CD1c-positive myeloid dendritic cell (primary cell): Measurements from ENCODE around the gene EGF.

Experiments
- DNase-seq: peaks from one replicate; pipeline ENCODE4 v3.0.0-alpha.2; 2016; ENCODE audit errors: extremely low spot score

EGF gene

GRCh38 chr4:109996526-109996925 lies 83.8 kb downstream of the EGF start:
- peak; percentile 73 for DNase-seq

DNA sequence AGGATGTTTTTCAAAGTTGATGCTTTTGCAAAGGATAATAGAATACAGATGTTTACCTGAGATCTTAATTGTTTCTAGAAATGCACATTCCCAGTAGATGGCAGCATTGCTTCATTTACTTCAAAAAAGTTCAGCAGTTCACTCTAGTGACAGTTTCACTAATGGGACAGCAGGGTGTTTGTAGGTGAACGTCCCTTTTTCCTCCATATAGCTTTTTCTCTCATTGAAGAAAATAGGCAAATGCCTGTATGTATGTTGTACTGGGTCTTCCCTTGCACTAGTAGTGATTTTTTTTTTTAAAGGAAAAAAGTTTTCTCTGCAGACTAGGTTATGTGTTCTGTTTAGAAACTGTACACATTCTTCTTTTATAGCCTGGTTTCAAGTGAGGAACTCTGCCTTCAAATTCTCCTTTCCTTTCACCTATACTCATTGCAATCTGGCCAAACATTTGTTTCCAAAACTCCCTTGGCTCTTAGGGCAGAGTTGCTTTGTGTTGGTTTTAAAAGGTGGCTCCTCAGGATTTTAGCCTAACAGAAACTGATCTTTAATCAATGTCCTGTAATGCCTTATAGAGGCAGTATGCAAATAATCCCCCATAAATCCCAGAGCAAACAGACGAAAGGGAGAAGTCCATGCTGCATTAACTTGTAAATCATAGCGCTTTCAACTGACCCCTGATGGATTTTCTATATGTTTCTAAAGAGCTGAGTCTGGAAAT lies 86.3 kb downstream of the EGF start:
- DNase-seq = peak; percentile 83

DNA sequence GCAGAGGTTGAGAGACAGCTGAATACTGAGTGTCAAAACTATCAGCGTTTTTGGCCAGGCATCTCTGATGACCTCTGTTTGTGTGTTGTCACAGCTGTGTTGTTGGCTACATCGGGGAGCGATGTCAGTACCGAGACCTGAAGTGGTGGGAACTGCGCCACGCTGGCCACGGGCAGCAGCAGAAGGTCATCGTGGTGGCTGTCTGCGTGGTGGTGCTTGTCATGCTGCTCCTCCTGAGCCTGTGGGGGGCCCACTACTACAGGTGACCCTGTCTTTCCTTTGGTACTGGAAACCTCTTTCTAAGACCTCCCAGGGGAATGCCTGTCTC lies 86.9 kb downstream of the EGF start:
- no peak for DNase-seq

DNA sequence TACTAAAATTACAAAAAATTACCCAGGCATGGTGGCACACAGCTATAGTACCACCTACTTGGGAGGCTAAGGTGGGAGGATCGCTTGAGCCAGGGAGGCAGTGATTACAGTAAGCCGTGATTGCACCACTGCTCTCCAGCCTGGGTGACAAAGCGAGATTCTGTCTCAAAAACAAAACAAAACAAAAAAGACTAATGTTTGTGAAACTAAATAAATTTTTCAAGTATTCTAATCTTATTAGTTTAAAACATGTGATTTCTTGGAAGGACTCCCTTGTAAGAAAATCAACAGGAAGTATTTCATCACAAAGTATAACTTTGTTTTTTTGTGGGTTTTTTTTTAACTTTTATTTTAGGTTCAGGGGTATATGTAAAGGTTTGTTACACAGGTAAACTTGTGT lies 89.6 kb downstream of the EGF start:
- DNase-seq = no peak

DNA sequence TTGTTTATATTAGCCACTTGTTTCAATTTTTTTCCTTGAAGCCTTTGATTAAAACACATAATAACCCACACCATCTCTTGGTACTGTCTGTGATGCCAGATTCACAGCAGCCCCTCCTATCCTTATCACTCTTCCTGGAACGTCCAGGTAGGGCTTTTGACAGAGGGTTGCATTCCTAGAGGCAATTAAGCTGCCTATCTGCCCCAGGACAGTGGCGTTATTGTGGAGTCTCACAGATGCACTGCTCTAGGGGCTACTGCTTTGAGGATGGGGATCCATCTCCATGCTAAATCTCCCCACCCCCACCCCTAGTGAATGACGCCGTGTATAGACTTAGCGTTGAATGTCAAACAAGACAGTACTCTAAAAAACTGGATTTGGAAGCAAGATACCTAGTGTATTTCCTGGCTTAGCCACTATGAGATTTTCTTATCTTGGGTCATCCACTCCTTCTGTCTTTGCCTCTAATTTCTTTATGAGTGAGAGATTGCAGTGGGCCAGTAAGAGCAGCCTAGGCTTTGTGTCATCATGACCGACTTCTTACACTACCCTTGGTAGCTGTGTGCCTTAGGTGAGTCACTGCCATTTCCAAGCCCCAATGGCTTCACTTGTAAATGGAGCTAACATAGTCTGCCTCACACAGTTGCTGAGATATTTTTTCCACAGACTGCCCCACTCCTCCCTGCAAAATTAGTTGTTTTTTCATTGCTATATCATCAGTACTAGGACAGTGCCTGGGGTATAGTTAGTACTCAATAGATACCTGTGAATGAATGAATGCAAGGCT lies 90.9 kb downstream of the EGF start:
- no peak for DNase-seq

- no peak for DNase-seq
Observed at GRCh38 chr4:110004556-110004955, 91.9 kb downstream of the EGF start.

DNA sequence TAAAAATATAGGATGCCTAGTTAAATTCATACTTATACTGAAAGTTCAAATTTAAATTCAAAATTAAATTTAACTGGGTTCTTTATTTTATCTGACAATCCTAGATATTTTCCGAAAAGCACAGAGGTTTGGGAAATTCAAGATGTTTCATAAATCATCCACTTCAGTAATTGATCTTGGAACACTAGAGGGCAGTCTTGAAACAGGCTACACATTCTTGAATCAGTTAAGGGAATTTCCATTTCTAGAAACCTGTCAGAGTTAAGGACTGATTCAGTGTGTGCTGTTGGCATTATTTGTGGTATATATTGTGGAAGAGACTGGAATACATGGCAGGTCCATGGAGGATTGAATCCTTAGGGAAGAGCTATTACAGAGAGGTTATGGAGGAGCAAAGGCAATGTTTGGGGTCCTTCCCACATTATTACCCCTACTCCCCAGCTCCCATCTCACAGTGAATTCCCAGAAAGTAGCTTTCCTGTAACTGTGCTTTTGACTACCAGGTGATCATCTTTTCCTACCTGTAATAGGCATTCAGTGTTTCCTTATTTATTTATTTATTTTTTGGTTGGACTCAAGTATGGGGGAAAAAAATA lies 92.9 kb downstream of the EGF start:
- peak; percentile 77 for DNase-seq

DNA sequence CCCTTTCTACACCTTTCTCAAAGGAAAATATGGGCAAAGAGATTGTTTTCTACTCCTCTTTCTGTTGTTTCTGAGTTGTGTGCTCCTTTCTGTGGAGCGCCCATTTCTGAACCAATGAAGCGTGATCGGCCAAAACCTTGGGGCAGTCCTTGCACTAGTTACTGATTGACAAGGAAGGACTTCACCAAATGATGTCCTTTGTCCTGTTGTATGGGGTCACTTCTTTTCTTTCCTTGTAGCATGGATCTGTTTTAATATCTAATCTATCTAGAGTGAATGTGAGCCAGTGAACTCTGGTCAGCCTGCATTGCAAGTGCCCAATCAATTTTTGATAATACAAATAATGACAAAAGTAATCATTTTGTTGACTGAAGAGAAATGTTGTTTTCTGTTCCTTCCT lies 94.5 kb downstream of the EGF start:
- no peak for DNase-seq

GRCh38 chr4:110008540-110008939 lies 95.9 kb downstream of the EGF start:
- DNase-seq = no peak

DNA sequence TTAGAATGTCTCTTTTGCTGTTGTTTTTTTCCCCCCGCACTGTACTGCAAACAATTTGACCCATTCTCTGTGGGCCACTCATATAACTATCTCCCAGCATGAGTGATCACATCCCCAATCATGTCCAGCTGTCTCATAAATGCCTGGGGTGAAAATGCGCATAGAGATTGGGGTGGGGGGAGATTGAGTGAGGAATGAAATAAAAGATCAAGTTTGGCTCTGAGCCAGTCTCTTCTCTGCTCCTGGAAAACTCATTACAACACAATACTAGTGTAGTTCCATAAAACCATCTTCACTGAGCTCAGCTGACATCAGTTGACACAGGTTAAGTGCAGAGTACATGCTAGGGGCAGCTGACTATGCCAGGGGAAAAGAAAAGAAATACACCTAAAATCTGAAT lies 96.9 kb downstream of the EGF start:
- DNase-seq = no peak

- DNase-seq = no peak
Observed at GRCh38 chr4:110010797-110011196, 98.1 kb downstream of the EGF start.

- no peak for DNase-seq
Observed at GRCh38 chr4:110012917-110013316, 100.2 kb downstream of the EGF start.

GRCh38 chr4:110014233-110014632 lies 101.5 kb downstream of the EGF start:
- DNase-seq = no peak

GRCh38 chr4:110019153-110019552 lies 106.5 kb downstream of the EGF start:
- DNase-seq = no peak

DNA sequence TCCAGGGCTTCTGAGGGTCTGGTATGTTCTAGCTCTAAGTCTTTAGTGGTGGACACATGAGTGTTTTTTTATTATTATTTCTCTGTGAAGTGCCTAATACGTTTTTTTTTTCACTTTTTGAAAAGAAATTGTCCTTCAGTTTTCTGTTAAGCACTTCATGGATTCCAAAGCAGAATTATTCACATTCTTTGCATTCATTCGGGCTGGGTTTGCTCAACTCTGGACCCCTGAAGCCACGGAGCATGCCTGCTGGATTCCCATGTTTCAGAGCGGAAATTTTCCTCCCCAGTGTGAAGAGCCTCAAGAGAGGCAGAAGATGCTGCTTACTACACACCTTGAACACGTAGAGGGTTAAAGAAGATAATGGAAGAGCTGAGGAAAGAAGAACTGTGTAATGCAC lies 107.5 kb downstream of the EGF start:
- no peak for DNase-seq

- DNase-seq = no peak
Observed at GRCh38 chr4:110020646-110021443, 108.2 kb downstream of the EGF start.

- no peak for DNase-seq
Observed at GRCh38 chr4:110022457-110022856, 109.8 kb downstream of the EGF start.

GRCh38 chr4:110025056-110025455 lies 112.4 kb downstream of the EGF start:
- DNase-seq = no peak

GRCh38 chr4:110025718-110026117 lies 113.0 kb downstream of the EGF start:
- no peak for DNase-seq

GRCh38 chr4:110032603-110033002 lies 119.9 kb downstream of the EGF start:
- peak; percentile 70 for DNase-seq

DNA sequence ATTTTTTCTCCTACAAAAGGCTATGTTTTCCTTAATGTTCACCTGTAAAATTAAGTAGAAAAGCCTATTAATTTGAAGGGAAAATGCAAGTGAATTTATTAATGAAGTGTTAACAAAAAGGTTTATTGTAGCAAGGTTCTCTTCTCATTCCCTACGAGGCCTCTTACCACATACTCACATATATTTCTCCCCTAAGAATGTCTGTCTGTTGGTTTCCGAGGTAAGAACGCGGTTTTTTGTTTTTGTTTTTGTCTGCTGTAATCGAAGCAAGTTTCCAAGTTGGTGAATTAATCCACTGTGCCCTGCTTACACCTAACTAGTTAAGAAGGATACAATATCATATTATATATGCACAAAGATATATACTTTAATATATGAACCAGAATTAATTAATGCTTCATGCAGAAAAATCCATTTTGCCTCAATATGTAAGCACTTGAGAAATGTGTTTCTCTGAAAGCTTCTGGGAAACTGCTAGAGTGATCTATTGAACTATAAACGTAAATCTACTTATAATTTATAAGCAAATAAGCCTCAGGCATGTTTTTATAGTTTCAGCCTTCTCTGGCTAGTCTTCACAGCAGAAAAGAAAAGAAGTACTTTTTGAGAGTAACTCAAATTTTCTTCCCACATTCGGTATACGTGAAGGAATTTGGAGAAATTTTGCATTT lies 120.8 kb downstream of the EGF start:
- no peak for DNase-seq

GRCh38 chr4:110034026-110034393 lies 121.3 kb downstream of the EGF start:
- DNase-seq = peak; percentile 89
